ENCODE data around the gene ITGA11. TPM values are rescaled to one million over a fixed set of nuclear protein-coding genes. Genes with fewer than 3 reads are reported as not detected.

The ITGA11 gene
- total and polyA plus RNA-seq, 2 of the 4 experiments (the other 2 are of a cell fraction) = 4.1 to 6.6 TPM

- Histone ChIP-seq H4K20me1 (ENCODE audit: insufficient read depth, low read length) (peaks cover 15% of the 10 kb centered on the region; the same call in 1 of the 2 replicates), H3K4me3 (ENCODE audit: insufficient read depth, low read depth, low read length) (no peak overlapping the region), H4K91ac (ENCODE audit: insufficient read depth, low read depth, low read length) (no peak overlapping the region), H2BK120ac (ENCODE audit: low read depth, low read length) (no peak overlapping the region), H3K36me3 (ENCODE audit: control insufficient read depth, insufficient read depth, low read length) (peaks cover 2% of the 10 kb centered on the region; the same call in 1 of the 2 replicates), H4K8ac (ENCODE audit: low read depth in 2 of 2, low read length in 2 of 2) (no peak overlapping the region), H2BK15ac (ENCODE audit: low read depth, low read length) (no peak overlapping the region), H3K4me2 (ENCODE audit: low read depth, low read length) (no peak overlapping the region), H3K18ac (ENCODE audit: low read depth, low read length) (no peak overlapping the region), H2AFZ (replicated peaks; ENCODE audit: low read length, poor library complexity) (no peak overlapping the region), H4K5ac (ENCODE audit: low read depth, low read length) (no peak overlapping the region), H3K27ac (ENCODE audit: insufficient read depth, low read length) (no peak overlapping the region), H3K79me1 (ENCODE audit: low read depth in 1 of 2, low read length in 2 of 2) (peaks cover 0 to 36% of the 10 kb centered on the region in 2 experiments; a peak in 2 of 4 replicates), H3K9ac (ENCODE audit: low read depth, low read length) (no peak overlapping the region), H2AK9ac (replicated peaks; ENCODE audit: low read depth, low read length, poor library complexity) (no peak overlapping the region), H3K9me3 (ENCODE audit: control insufficient read depth, insufficient read depth, low read length) (no peaks in the 10 kb centered on the region), H2BK20ac (ENCODE audit: low read depth, low read length) (no peak overlapping the region; the same call in 1 of the 2 replicates), H3K4me1 (ENCODE audit: control insufficient read depth, insufficient read depth, low read length) (peaks cover 8% of the 10 kb centered on the region), H3K23ac (ENCODE audit: low read depth, low read length) (no peak overlapping the region), H3K4ac (ENCODE audit: low read depth, low read length) (no peak overlapping the region), H2BK5ac (ENCODE audit: low read depth, low read length, poor library complexity, severe bottlenecking) (no peak overlapping the region), H3K14ac (replicated peaks; ENCODE audit: low read depth, low read length) (no peak overlapping the region), H3K27me3 (ENCODE audit: control insufficient read depth, insufficient read depth, low read length) (peaks cover 3% of the 10 kb centered on the region; the same call in 1 of the 2 replicates), H2AK5ac (ENCODE audit: low read depth, low read length) (no peak overlapping the region), H3K9me1 (ENCODE audit: insufficient read depth, low read length) (peaks cover 17% of the 10 kb centered on the region), H3K56ac (ENCODE audit: extremely low read depth, insufficient read depth, low read length) (no peak overlapping the region)
- CTCF ChIA-PET = interaction anchor here (1.4 kb wide), 1 partner anchor 25 kb away, joined by 3 read pairs; no protein-coding TSS in a partner anchor
- TF ChIP-seq ELK1 (IDR thresholded peaks at IDR 0.05; ENCODE audit: borderline replicate concordance, low read depth, low read length) = no peak
- TF ChIP-seq RAD21 (IDR thresholded peaks at IDR 0.05; ENCODE audit: low read length) = no peak
- no peak for TF ChIP-seq USF2 (IDR thresholded peaks at IDR 0.05; ENCODE audit: low read depth, low read length)
- no peak for TF ChIP-seq CEBPB (IDR thresholded peaks at IDR 0.05; ENCODE audit: low read depth, low read length)
- TF ChIP-seq MXI1 (IDR thresholded peaks at IDR 0.05; ENCODE audit: borderline replicate concordance, low read depth, low read length) = no peak
- TF ChIP-seq FOS (IDR thresholded peaks at IDR 0.05; ENCODE audit: low read depth, low read length) = no peak
- no peak for TF ChIP-seq MAZ (IDR thresholded peaks at IDR 0.05; ENCODE audit: borderline replicate concordance, low read depth, low read length)
- TF ChIP-seq SMC3 (IDR thresholded peaks at IDR 0.05; ENCODE audit: low read depth, low read length) = no peak
- no peak for TF ChIP-seq MAFK (IDR thresholded peaks at IDR 0.05; ENCODE audit: low read depth, low read length)
- no peak for TF ChIP-seq CHD1 (IDR thresholded peaks at IDR 0.05; ENCODE audit: low read depth, low read length)
- no peak for TF ChIP-seq RFX5 (IDR thresholded peaks at IDR 0.05; ENCODE audit: low read depth, low read length)
- TF ChIP-seq CTCF (conservative IDR thresholded peaks at IDR 0.05; ENCODE audit: low read depth, low read length) = no peak
- TF ChIP-seq NFE2L2 (IDR thresholded peaks at IDR 0.05; ENCODE audit: low read depth, low read length) = no peak
- TF ChIP-seq POLR2A (IDR thresholded peaks at IDR 0.05; ENCODE audit: low read depth, low read length) = no peak
- dilution Hi-C loops (cut with HindIII; ENCODE audit: low sequenced_read_pairs, unreplicated experiment) = no loop called here
- BruUV-seq (replicated peaks) = no TSS peak
- POLR2A ChIA-PET (ENCODE audit: unreplicated experiment) = no interaction called here
- no peak for ATAC-seq (ENCODE audit: low read depth)
- no CpG with 5 or more reads among the region's 3 CpGs for WGBS, 2 experiments (ENCODE audit: extremely low coverage in 2 of 2, insufficient read length in 1 of 2)
- no peak for DNase-seq
- in situ Hi-C loops (cut with MboI; ENCODE audit: low sequenced_read_pairs) = no loop called here
- intact Hi-C loops (cut with micrococcal nuclease) = no loop called here
Observed at GRCh38 chr15:68414206-68414555, 17.8 kb downstream of the ITGA11 start.

Data from IMR-90 (cell line).